GM23338 (cell line): Measurements from ENCODE around the gene MTCL1. TPM values are rescaled to one million over a fixed set of nuclear protein-coding genes. Genes with fewer than 3 reads are reported as not detected.

Source experiments
- ATAC-seq: fragments of 200-7000 bp; cut with Tn5 transposase; 3 replicates; pipeline ENCODE4 v1.9.1; 2020
- DNase-seq: peaks from one replicate; pipeline ENCODE4 v3.0.0-alpha.2; 2015; ENCODE audit warnings: low spot score
- H2AFZ ChIP-seq: fragments of 200-600 bp; sonication (generic); 2 replicates; pipeline ENCODE4 v1.8.0; 2016; ENCODE audit warnings: antibody characterized with exemption, mild to moderate bottlenecking, moderate library complexity
- H3F3A ChIP-seq: fragments of 200-600 bp; sonication (generic); replicated peaks from 2 replicates; pipeline ENCODE4 v1.8.0; 2017; ENCODE audit warnings: antibody characterized with exemption, mixed run types, low read depth
- H3K27ac ChIP-seq: fragments of 200-600 bp; sonication (generic); 2 replicates; pipeline ENCODE4 v1.6.1; 2016; ENCODE audit warnings: low read depth
- H3K27me3 ChIP-seq: fragments of 200-600 bp; sonication (generic); 2 replicates; pipeline ENCODE4 v1.8.0; 2016; ENCODE audit warnings: mild to moderate bottlenecking, mixed run types, moderate library complexity; ENCODE audit not compliant: insufficient read depth
- H3K36me3 ChIP-seq: fragments of 200-600 bp; sonication (generic); 2 replicates; pipeline ENCODE4 v1.8.0; 2016; ENCODE audit warnings: mild to moderate bottlenecking; ENCODE audit not compliant: insufficient read depth
- H3K4me1 ChIP-seq: fragments of 200-600 bp; sonication (generic); 2 replicates; pipeline ENCODE4 v1.8.0; 2016; ENCODE audit warnings: mild to moderate bottlenecking, moderate library complexity; ENCODE audit not compliant: insufficient read depth
- H3K4me2 ChIP-seq: fragments of 200-600 bp; sonication (generic); 2 replicates; pipeline ENCODE4 v1.7.1; 2017; ENCODE audit warnings: mixed run types
- H3K4me3 ChIP-seq: fragments of 200-600 bp; sonication (generic); 2 replicates; pipeline ENCODE4 v1.6.1; 2016; ENCODE audit warnings: mixed run types
- H3K79me2 ChIP-seq: fragments of 200-600 bp; sonication (generic); replicated peaks from 2 replicates; pipeline ENCODE4 v1.8.0; 2017; ENCODE audit warnings: mild to moderate bottlenecking; ENCODE audit not compliant: insufficient read depth
- H3K9me2 ChIP-seq: fragments of 200-600 bp; sonication (generic); 2 replicates; pipeline ENCODE4 v1.8.0; 2017; ENCODE audit not compliant: insufficient read depth
- H4K20me1 ChIP-seq: fragments of 200-600 bp; sonication (generic); replicated peaks from 2 replicates; pipeline ENCODE4 v1.8.0; 2017; ENCODE audit warnings: mild to moderate bottlenecking; ENCODE audit not compliant: insufficient read depth
- H3K27ac Mint-ChIP-seq: 2 replicates; pipeline ENCODE4 v1.8.0; 2020; ENCODE audit warnings: inconsistent platforms, mild to moderate bottlenecking, moderate library complexity, mixed read lengths
- H3K27me3 Mint-ChIP-seq: 3 replicates; pipeline ENCODE4 v1.8.0; 2022; ENCODE audit warnings: low read depth, mild to moderate bottlenecking, moderate library complexity, mixed read lengths, inconsistent platforms; ENCODE audit not compliant: insufficient read depth, poor library complexity
- H3K36me3 Mint-ChIP-seq: 3 replicates; pipeline ENCODE4 v1.8.0; 2021; ENCODE audit warnings: low read depth, mild to moderate bottlenecking, inconsistent platforms, moderate library complexity, mixed read lengths
- H3K4me1 Mint-ChIP-seq: 3 replicates; pipeline ENCODE4 v1.8.0; 2020; ENCODE audit warnings: mild to moderate bottlenecking, inconsistent platforms, mixed read lengths
- H3K4me3 Mint-ChIP-seq: 3 replicates; pipeline ENCODE4 v1.8.0; 2021; ENCODE audit warnings: moderate library complexity, mild to moderate bottlenecking, inconsistent platforms, mixed read lengths
- H3K9me3 Mint-ChIP-seq: 3 replicates; pipeline ENCODE4 v1.8.0; 2020; ENCODE audit warnings: moderate library complexity, mild to moderate bottlenecking, inconsistent platforms, mixed read lengths
- CREB1 ChIP-seq: fragments of 250-450 bp; sonication (Bioruptor Pico); IDR thresholded peaks from 2 replicates; pipeline ENCODE4 v1.5.0; 2020; ENCODE audit warnings: low read depth, mild to moderate bottlenecking, moderate library complexity
- EZH2 ChIP-seq: fragments of 200-600 bp; sonication (generic); IDR thresholded peaks from one replicate; pipeline ENCODE4 v1.8.0; 2017; ENCODE audit warnings: antibody characterized with exemption, mild to moderate bottlenecking, low read depth; ENCODE audit not compliant: unreplicated experiment
- EZH2phosphoT487 ChIP-seq: fragments of 200-600 bp; sonication (generic); IDR thresholded peaks from one replicate; pipeline ENCODE4 v1.8.1; 2018; ENCODE audit warnings: antibody characterized with exemption; ENCODE audit not compliant: unreplicated experiment
- JUNB ChIP-seq: IDR thresholded peaks from one replicate; pipeline ENCODE4 v1.6.1; 2016; ENCODE audit warnings: antibody characterized with exemption; ENCODE audit not compliant: unreplicated experiment
- POLR2AphosphoS5 ChIP-seq: IDR thresholded peaks from 2 replicates; pipeline ENCODE4 v1.6.1; 2016; ENCODE audit warnings: antibody characterized with exemption, low read depth
- ZNF114 ChIP-seq: fragments of 250-450 bp; sonication (Bioruptor Pico); IDR thresholded peaks from 2 replicates; pipeline ENCODE4 v1.5.0; 2020; ENCODE audit warnings: mild to moderate bottlenecking, moderate library complexity
- ZNF331 ChIP-seq: fragments of 250-450 bp; sonication (Bioruptor Pico); IDR thresholded peaks from 2 replicates; pipeline ENCODE4 v1.5.0; 2020; ENCODE audit warnings: low read depth, mild to moderate bottlenecking, moderate library complexity
- polyA plus RNA-seq: library from polyadenylated mRNA; unstranded; fragments of >200 nt; fragmentation: Nextera tagmentation; extraction: Ambion mirVana; gene quantifications from 2 replicates; pipeline ENCODE4 v1.2.1, GENCODE V29; 2016
- total RNA-seq: library from RNA; depleted of rRNA; stranded (reverse); fragments of >200 nt; shearing (Covaris generic); gene quantifications from 2 replicates; pipeline ENCODE4 v1.2.3, GENCODE V29; 2014
- TF ChIP-seq, protein P1 (sequence below), 2 experiments: fragments of 200-600 bp in 1 of 2; sonication (generic) in 1 of 2; conservative IDR thresholded peaks; 2 replicates each; pipeline versions ENCODE4 v1.5.1 to v1.6.1; 2016 to 2017; ENCODE audit warnings: antibody characterized with exemption in 2 of 2, low read depth in 2 of 2, mild to moderate bottlenecking in 2 of 2, moderate library complexity in 1 of 2
- TF ChIP-seq, protein P2 (sequence below): fragments of 250-450 bp; sonication (Bioruptor Pico); IDR thresholded peaks from 2 replicates; pipeline ENCODE4 v1.5.0; 2020; ENCODE audit warnings: mild to moderate bottlenecking, moderate library complexity
- TF ChIP-seq, protein P3 (sequence below): IDR thresholded peaks from 2 replicates; pipeline ENCODE4 v1.6.1; 2016; ENCODE audit warnings: antibody characterized with exemption
- TF ChIP-seq, protein P4 (sequence below): IDR thresholded peaks from one replicate; pipeline ENCODE4 v1.6.1; 2018; ENCODE audit warnings: antibody characterized with exemption; ENCODE audit not compliant: unreplicated experiment

The MTCL1 gene
- total and polyA plus RNA-seq, 2 experiments from 2014 or later, result 14.4 to 45.0 TPM

DNA sequence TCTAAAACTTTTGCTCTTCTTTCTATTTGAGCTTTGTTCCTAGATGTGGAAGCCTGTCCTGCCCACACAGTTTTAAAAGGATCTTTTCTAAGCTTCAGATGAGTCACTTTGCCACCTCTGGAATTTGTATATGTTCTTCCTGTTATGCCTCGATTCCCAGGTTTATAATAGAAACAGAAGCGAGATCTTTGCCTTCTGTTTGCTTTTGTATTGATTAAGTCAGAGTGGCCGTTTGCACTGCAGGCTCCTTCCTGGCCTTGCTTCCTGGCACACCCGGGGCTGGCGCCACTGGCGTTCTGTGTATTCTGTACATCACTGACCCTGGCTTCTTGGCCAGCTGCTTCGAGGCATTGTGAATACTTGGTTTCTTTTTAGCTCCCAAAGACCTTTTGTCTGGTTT, 91.8 kb downstream of the MTCL1 start (continued):
- TF ChIP-seq, protein P1, sequence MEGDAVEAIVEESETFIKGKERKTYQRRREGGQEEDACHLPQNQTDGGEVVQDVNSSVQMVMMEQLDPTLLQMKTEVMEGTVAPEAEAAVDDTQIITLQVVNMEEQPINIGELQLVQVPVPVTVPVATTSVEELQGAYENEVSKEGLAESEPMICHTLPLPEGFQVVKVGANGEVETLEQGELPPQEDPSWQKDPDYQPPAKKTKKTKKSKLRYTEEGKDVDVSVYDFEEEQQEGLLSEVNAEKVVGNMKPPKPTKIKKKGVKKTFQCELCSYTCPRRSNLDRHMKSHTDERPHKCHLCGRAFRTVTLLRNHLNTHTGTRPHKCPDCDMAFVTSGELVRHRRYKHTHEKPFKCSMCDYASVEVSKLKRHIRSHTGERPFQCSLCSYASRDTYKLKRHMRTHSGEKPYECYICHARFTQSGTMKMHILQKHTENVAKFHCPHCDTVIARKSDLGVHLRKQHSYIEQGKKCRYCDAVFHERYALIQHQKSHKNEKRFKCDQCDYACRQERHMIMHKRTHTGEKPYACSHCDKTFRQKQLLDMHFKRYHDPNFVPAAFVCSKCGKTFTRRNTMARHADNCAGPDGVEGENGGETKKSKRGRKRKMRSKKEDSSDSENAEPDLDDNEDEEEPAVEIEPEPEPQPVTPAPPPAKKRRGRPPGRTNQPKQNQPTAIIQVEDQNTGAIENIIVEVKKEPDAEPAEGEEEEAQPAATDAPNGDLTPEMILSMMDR (conservative IDR thresholded peaks at IDR 0.05; ENCODE audit: low read depth in 2 of 2), result no peak
- no peak for TF ChIP-seq EZH2

DNA sequence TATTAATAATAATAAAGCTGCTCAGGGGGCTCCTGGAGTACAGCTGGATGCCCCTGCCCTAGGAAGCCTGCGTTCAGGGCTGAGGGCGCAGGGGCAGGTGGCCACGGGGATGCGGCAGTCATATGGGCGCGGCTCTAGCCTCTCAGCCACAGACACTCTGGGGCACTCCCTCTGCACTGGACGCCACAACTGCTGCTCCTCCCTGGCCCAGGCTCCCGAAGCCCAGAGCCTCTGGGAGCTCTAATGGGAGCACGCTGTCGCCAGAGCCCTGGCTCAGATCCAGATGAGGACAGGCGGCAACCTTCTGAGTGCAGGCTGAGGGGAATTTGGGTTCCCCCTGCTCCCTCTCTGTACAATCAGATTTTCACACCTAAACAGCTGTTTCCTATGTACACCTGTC, 93.6 kb downstream of the MTCL1 start:
- Histone ChIP-seq H3K27ac (peak overlapping the region; percentile 84; the same call in 1 of the 2 replicates), H3K4me1 (peaks cover 45% of the 10 kb centered on the region), H3K9me2 (no peaks in the 10 kb centered on the region), H3K36me3 (no peaks in the 10 kb centered on the region), H3K79me2 (no peaks in the 10 kb centered on the region), H4K20me1 (no peaks in the 10 kb centered on the region), H2AFZ (no peak overlapping the region), H3K4me2 (no peak overlapping the region), H3K4me3 (no peak overlapping the region), H3K27me3 (no peaks in the 10 kb centered on the region), H3F3A (no peaks in the 10 kb centered on the region)
- DNase-seq (no peak), ATAC-seq (no peak)
- H3K36me3 Mint-ChIP-seq, result peaks cover 23% of the 10 kb centered on the region; the same call in 1 of the 3 replicates
- H3K27me3 Mint-ChIP-seq, result peaks cover 2% of the 10 kb centered on the region
- no peak overlapping the region for H3K4me3 Mint-ChIP-seq
- H3K27ac Mint-ChIP-seq, result no peak overlapping the region
- H3K9me3 Mint-ChIP-seq, result no peaks in the 10 kb centered on the region
- peaks cover 71% of the 10 kb centered on the region for H3K4me1 Mint-ChIP-seq
- TF ChIP-seq, protein P2, sequence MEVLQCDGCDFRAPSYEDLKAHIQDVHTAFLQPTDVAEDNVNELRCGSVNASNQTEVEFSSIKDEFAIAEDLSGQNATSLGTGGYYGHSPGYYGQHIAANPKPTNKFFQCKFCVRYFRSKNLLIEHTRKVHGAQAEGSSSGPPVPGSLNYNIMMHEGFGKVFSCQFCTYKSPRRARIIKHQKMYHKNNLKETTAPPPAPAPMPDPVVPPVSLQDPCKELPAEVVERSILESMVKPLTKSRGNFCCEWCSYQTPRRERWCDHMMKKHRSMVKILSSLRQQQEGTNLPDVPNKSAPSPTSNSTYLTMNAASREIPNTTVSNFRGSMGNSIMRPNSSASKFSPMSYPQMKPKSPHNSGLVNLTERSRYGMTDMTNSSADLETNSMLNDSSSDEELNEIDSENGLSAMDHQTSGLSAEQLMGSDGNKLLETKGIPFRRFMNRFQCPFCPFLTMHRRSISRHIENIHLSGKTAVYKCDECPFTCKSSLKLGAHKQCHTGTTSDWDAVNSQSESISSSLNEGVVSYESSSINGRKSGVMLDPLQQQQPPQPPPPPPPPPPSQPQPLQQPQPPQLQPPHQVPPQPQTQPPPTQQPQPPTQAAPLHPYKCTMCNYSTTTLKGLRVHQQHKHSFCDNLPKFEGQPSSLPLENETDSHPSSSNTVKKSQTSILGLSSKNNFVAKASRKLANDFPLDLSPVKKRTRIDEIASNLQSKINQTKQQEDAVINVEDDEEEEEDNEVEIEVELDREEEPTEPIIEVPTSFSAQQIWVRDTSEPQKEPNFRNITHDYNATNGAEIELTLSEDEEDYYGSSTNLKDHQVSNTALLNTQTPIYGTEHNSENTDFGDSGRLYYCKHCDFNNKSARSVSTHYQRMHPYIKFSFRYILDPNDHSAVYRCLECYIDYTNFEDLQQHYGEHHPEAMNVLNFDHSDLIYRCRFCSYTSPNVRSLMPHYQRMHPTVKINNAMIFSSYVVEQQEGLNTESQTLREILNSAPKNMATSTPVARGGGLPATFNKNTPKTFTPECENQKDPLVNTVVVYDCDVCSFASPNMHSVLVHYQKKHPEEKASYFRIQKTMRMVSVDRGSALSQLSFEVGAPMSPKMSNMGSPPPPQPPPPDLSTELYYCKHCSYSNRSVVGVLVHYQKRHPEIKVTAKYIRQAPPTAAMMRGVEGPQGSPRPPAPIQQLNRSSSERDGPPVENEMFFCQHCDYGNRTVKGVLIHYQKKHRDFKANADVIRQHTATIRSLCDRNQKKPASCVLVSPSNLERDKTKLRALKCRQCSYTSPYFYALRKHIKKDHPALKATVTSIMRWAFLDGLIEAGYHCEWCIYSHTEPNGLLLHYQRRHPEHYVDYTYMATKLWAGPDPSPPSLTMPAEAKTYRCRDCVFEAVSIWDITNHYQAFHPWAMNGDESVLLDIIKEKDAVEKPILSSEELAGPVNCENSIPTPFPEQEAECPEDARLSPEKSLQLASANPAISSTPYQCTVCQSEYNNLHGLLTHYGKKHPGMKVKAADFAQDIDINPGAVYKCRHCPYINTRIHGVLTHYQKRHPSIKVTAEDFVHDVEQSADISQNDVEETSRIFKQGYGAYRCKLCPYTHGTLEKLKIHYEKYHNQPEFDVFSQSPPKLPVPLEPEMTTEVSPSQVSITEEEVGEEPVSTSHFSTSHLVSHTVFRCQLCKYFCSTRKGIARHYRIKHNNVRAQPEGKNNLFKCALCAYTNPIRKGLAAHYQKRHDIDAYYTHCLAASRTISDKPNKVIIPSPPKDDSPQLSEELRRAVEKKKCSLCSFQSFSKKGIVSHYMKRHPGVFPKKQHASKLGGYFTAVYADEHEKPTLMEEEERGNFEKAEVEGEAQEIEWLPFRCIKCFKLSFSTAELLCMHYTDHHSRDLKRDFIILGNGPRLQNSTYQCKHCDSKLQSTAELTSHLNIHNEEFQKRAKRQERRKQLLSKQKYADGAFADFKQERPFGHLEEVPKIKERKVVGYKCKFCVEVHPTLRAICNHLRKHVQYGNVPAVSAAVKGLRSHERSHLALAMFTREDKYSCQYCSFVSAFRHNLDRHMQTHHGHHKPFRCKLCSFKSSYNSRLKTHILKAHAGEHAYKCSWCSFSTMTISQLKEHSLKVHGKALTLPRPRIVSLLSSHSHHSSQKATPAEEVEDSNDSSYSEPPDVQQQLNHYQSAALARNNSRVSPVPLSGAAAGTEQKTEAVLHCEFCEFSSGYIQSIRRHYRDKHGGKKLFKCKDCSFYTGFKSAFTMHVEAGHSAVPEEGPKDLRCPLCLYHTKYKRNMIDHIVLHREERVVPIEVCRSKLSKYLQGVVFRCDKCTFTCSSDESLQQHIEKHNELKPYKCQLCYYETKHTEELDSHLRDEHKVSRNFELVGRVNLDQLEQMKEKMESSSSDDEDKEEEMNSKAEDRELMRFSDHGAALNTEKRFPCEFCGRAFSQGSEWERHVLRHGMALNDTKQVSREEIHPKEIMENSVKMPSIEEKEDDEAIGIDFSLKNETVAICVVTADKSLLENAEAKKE, result no peak
- no peak for TF ChIP-seq JUNB
- TF ChIP-seq, protein P3, sequence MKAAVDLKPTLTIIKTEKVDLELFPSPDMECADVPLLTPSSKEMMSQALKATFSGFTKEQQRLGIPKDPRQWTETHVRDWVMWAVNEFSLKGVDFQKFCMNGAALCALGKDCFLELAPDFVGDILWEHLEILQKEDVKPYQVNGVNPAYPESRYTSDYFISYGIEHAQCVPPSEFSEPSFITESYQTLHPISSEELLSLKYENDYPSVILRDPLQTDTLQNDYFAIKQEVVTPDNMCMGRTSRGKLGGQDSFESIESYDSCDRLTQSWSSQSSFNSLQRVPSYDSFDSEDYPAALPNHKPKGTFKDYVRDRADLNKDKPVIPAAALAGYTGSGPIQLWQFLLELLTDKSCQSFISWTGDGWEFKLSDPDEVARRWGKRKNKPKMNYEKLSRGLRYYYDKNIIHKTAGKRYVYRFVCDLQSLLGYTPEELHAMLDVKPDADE, result no peak
- TF ChIP-seq ZNF331, result no peak
- no peak for TF ChIP-seq CREB1 (CRISPR knock-in tag)
- TF ChIP-seq, protein P4, sequence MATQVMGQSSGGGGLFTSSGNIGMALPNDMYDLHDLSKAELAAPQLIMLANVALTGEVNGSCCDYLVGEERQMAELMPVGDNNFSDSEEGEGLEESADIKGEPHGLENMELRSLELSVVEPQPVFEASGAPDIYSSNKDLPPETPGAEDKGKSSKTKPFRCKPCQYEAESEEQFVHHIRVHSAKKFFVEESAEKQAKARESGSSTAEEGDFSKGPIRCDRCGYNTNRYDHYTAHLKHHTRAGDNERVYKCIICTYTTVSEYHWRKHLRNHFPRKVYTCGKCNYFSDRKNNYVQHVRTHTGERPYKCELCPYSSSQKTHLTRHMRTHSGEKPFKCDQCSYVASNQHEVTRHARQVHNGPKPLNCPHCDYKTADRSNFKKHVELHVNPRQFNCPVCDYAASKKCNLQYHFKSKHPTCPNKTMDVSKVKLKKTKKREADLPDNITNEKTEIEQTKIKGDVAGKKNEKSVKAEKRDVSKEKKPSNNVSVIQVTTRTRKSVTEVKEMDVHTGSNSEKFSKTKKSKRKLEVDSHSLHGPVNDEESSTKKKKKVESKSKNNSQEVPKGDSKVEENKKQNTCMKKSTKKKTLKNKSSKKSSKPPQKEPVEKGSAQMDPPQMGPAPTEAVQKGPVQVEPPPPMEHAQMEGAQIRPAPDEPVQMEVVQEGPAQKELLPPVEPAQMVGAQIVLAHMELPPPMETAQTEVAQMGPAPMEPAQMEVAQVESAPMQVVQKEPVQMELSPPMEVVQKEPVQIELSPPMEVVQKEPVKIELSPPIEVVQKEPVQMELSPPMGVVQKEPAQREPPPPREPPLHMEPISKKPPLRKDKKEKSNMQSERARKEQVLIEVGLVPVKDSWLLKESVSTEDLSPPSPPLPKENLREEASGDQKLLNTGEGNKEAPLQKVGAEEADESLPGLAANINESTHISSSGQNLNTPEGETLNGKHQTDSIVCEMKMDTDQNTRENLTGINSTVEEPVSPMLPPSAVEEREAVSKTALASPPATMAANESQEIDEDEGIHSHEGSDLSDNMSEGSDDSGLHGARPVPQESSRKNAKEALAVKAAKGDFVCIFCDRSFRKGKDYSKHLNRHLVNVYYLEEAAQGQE, result no peak
- no peak for TF ChIP-seq ZNF114 (CRISPR knock-in tag)
- no peak for TF ChIP-seq POLR2AphosphoS5
- TF ChIP-seq EZH2phosphoT487, result no peak
